ENCODE results near the gene PEX10.
A peak's percentile ranks its signal among the peaks of the same experiment; 100 is the strongest.

Gene PEX10

GRCh38 chr1:2375246-2375922 is 37.0 kb downstream of the PEX10 start:
- no peak for DNase-seq (ENCODE audit: low read depth in 2 of 2)

GRCh38 chr1:2374252-2375155 is 37.9 kb downstream of the PEX10 start:
- DNase-seq (ENCODE audit: low read depth in 2 of 2): no peak

- DNase-seq (ENCODE audit: low read depth in 2 of 2): no peak
Measured at GRCh38 chr1:2373551-2374251, 38.7 kb downstream of the PEX10 start.

GRCh38 chr1:2372551-2373490 is 39.5 kb downstream of the PEX10 start:
- no peak for DNase-seq (ENCODE audit: low read depth in 2 of 2)

- DNase-seq (ENCODE audit: low read depth in 2 of 2): no peak
Measured at GRCh38 chr1:2368053-2368744, 44.2 kb downstream of the PEX10 start.

- DNase-seq (ENCODE audit: low read depth in 2 of 2): no peak
Measured at GRCh38 chr1:2363847-2364513, 48.4 kb downstream of the PEX10 start.

- DNase-seq (ENCODE audit: low read depth in 2 of 2): peak; percentile 29 to 36
Measured at GRCh38 chr1:2360588-2361364, 51.6 kb downstream of the PEX10 start.

- DNase-seq (ENCODE audit: low read depth in 2 of 2): no peak
Measured at GRCh38 chr1:2358651-2359640, 53.4 kb downstream of the PEX10 start.

- DNase-seq (ENCODE audit: low read depth in 2 of 2): no peak
Measured at GRCh38 chr1:2358072-2358471, 54.3 kb downstream of the PEX10 start.

GRCh38 chr1:2356911-2357845 is 55.2 kb downstream of the PEX10 start:
- no peak for DNase-seq (ENCODE audit: low read depth in 2 of 2)

GRCh38 chr1:2356401-2356800 is 56.0 kb downstream of the PEX10 start:
- no peak for DNase-seq (ENCODE audit: low read depth in 2 of 2)

GRCh38 chr1:2355373-2356261 is 56.7 kb downstream of the PEX10 start:
- DNase-seq (ENCODE audit: low read depth in 2 of 2): no peak

GRCh38 chr1:2354511-2355372 is 57.6 kb downstream of the PEX10 start:
- no peak for DNase-seq (ENCODE audit: low read depth in 2 of 2)
